Mesothelial cell of epicardium (in vitro differentiated cells): ENCODE data around the gene COL5A1. TPM values are rescaled to one million over a fixed set of nuclear protein-coding genes. Genes with fewer than 3 reads are reported as not detected.

Experiments
- DNase-seq, 2 experiments: peaks; one replicate each; pipeline ENCODE4 v3.0.0; 2021; ENCODE audit warnings: low spot score in 2 of 2; ENCODE audit not compliant: unreplicated experiment in 2 of 2
- H3K27ac Mint-ChIP-seq: 2 replicates; pipeline ENCODE4 v1.8.0; 2021; ENCODE audit warnings: mixed read lengths
- H3K27me3 Mint-ChIP-seq: 2 replicates; pipeline ENCODE4 v1.8.0; 2021; ENCODE audit warnings: low read depth, mixed read lengths
- H3K36me3 Mint-ChIP-seq: 2 replicates; pipeline ENCODE4 v1.8.0; 2021; ENCODE audit warnings: mixed read lengths
- H3K4me1 Mint-ChIP-seq: 2 replicates; pipeline ENCODE4 v1.8.0; 2021; ENCODE audit warnings: mixed read lengths
- H3K4me3 Mint-ChIP-seq: 2 replicates; pipeline ENCODE4 v1.8.0; 2021; ENCODE audit warnings: mild to moderate bottlenecking, moderate library complexity, mixed read lengths
- H3K9me3 Mint-ChIP-seq: 2 replicates; pipeline ENCODE4 v1.8.0; 2021; ENCODE audit warnings: mixed read lengths
- total RNA-seq: library from RNA; stranded (reverse); gene quantifications from 3 replicates; pipeline ENCODE4 v1.2.1, GENCODE V29; 2021
- TF ChIP-seq, protein P1 (sequence below): fragments of 200-600 bp; sonication (generic); IDR thresholded peaks from one replicate; pipeline ENCODE4 v1.5.0; 2021; ENCODE audit warnings: antibody characterized with exemption; ENCODE audit not compliant: unreplicated experiment

Gene COL5A1
- total RNA-seq, 1 donor from 2014 or later, result 605 TPM

DNA sequence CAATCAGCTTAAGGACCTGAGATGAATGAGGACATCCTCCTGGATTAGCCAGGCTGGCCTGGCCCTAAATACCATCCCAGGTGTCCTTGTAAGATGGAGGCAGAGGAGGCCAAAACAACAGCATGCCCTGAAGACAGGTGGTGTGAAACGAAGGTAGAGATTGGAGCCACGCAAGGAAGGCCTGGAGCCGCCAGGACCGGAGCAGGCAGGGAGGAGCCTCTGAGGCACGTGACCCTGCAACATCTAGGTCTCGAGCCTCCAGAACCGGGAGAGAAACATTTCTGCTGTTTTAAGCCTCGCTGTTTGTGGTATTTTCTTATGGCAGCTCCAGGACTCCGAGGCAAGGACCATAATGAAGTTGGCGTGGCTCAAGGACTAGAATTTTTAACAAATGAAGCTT lies 9.7 kb upstream of the COL5A1 start:
- DNase-seq, result no peak
- H3K27ac Mint-ChIP-seq, result no peak overlapping the region
- TF ChIP-seq, protein P1, sequence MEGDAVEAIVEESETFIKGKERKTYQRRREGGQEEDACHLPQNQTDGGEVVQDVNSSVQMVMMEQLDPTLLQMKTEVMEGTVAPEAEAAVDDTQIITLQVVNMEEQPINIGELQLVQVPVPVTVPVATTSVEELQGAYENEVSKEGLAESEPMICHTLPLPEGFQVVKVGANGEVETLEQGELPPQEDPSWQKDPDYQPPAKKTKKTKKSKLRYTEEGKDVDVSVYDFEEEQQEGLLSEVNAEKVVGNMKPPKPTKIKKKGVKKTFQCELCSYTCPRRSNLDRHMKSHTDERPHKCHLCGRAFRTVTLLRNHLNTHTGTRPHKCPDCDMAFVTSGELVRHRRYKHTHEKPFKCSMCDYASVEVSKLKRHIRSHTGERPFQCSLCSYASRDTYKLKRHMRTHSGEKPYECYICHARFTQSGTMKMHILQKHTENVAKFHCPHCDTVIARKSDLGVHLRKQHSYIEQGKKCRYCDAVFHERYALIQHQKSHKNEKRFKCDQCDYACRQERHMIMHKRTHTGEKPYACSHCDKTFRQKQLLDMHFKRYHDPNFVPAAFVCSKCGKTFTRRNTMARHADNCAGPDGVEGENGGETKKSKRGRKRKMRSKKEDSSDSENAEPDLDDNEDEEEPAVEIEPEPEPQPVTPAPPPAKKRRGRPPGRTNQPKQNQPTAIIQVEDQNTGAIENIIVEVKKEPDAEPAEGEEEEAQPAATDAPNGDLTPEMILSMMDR, result no peak

DNA sequence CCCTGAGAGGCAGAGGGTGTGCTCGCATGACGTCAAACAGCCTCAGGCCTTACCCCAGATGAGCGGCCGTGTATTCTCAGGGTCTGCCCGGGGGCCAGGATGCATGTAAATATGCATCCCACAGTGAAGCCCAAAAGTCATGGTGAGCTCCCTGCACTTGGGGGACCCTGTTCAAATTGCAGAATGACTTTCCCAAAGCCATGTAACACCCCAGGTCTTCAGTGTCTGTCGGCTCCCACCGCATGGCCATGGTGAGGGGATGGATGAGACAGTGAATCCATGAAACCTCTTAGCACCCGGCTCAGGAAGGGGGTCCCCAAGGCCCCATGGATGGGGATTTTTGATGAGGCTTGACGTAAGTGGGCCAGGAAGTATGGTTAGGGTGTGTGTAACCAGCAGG lies 9.3 kb upstream of the COL5A1 start:
- H3K36me3 Mint-ChIP-seq, result no peaks in the 10 kb centered on the region
- H3K27me3 Mint-ChIP-seq, result no peaks in the 10 kb centered on the region
- peaks cover 9% of the 10 kb centered on the region for H3K4me1 Mint-ChIP-seq
- H3K27ac Mint-ChIP-seq, result no peak overlapping the region
- peak in 1 of 2 experiments; percentile 37 for DNase-seq
- TF ChIP-seq, protein P1, result no peak
- no peak overlapping the region for H3K4me3 Mint-ChIP-seq
- no peaks in the 10 kb centered on the region for H3K9me3 Mint-ChIP-seq

More for the DNA sequence above, 9.7 kb upstream of the COL5A1 start:
- H3K9me3 Mint-ChIP-seq, result no peaks in the 10 kb centered on the region
- H3K27me3 Mint-ChIP-seq, result no peaks in the 10 kb centered on the region
- H3K36me3 Mint-ChIP-seq, result no peaks in the 10 kb centered on the region
- no peak overlapping the region for H3K4me3 Mint-ChIP-seq
- peaks cover 5% of the 10 kb centered on the region for H3K4me1 Mint-ChIP-seq

DNA sequence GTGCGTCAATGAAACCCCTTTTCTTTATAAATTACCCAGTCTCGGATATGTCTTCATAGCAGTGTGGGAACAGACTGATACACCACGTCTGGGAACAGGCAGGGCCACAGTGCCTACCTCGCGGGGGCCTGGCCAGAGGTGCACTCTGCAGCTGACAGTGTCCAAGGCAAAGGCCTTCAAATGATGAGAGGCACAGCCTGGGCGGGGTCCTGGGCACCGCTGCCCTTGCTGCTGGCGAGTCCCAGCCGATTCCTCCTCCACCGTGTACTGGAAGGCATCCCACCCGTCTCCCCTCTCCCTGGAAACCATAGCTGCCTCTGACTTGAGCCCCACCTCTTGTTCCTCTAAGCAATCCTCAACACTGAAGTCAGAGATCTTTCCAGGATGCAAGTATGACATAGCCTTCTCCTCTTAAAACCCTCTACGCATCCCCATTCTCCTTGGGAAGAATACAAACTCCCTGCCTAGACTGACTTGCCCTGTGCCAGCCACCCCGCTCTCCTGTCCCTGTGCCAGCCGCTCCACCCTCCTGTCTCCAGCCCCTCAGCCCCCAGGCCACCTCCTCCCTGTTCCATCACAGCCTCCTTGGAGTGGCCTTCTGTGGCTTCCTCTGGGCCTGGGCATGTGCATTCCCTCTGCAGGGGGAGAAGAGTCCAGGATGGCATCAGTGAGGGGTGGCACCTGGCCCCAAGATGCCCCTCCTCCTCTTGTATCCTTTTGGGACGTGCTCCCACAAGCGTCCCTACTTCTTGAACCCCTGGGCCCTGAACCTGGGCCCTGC lies 8.1 kb upstream of the COL5A1 start:
- H3K27ac Mint-ChIP-seq, result peak overlapping the region; percentile 27
- peak in 1 of 2 experiments; percentile 35 for DNase-seq
- TF ChIP-seq, protein P1, result no peak
- no peak overlapping the region for H3K4me3 Mint-ChIP-seq
- no peaks in the 10 kb centered on the region for H3K9me3 Mint-ChIP-seq
- peaks cover 12% of the 10 kb centered on the region for H3K4me1 Mint-ChIP-seq
- no peaks in the 10 kb centered on the region for H3K36me3 Mint-ChIP-seq
- no peaks in the 10 kb centered on the region for H3K27me3 Mint-ChIP-seq

DNA sequence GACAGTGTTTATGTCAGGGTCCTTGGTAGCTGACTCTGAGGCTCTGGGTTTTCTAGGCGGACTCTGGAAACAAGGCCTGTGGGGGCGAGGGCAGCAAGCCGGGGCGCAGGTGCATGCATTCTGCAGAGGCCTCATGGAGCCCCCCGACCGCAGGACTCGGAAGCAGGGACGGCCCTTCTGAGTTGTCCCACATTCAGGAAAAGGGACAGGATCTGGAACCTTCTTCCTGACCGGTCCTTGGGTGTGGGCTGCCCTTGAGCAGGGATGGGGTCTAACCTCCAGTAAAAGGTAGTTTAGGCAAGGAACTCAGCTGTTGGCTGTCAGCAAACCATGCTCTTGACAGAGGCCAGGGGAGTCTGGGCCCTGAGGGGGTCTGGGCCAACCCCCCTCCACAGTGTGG lies 7.4 kb upstream of the COL5A1 start:
- Mint-ChIP-seq H3K9me3 (no peaks in the 10 kb centered on the region), H3K27me3 (no peaks in the 10 kb centered on the region), H3K4me3 (no peak overlapping the region), H3K36me3 (no peaks in the 10 kb centered on the region), H3K27ac (no peak overlapping the region), H3K4me1 (peaks cover 12% of the 10 kb centered on the region)
- TF ChIP-seq, protein P1, result no peak
- peak in 1 of 2 experiments; percentile 32 for DNase-seq

DNA sequence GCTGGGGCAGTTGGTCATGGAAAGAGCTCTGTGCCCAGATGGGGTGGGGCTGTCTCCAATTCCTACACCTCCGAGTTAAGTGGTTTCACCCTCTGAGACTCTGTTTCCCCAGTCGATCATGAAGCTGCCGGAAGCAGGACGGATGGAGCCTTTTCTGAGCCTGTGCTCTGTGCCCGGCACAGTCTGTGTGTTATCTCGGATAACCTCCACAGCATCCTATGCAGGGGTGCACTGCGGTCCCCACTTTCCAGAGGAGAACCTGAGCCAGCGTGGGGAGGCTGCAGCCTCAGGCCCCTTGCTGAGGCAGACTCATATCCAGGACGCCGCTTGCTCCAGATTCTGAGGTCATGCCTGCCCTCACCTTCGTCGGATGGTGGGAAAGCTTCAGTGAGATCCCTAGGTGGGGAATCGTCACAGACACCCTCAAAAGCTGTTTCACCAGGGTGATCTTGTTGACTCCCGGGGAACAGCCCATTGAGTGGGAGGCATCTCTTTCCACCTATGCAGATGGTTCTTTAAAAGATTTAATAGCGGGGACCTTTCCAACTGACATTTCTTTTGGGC lies 6.9 kb upstream of the COL5A1 start:
- peaks cover 13% of the 10 kb centered on the region for H3K4me1 Mint-ChIP-seq
- TF ChIP-seq, protein P1, result no peak
- no peak for DNase-seq
- H3K9me3 Mint-ChIP-seq, result no peaks in the 10 kb centered on the region
- H3K4me3 Mint-ChIP-seq, result no peak overlapping the region
- H3K27me3 Mint-ChIP-seq, result no peaks in the 10 kb centered on the region
- no peaks in the 10 kb centered on the region for H3K36me3 Mint-ChIP-seq
- H3K27ac Mint-ChIP-seq, result no peak overlapping the region
